Measurements from ENCODE around the gene ZNF613.
"Not testable (repeated sequence)": the region's sequence is repeated elsewhere in the genome, so short reads cannot be mapped to it uniquely, and the experiment has no call there.

The ZNF613 gene

GRCh38 chr19:51905206-51905605, 22.1 kb upstream of the ZNF613 start:
- Histone ChIP-seq H3K4me2 (ENCODE audit: low read length) (peak overlapping the region; percentile 36), H3K9me2 (replicated peaks; ENCODE audit: control insufficient read depth, low read length) (no peaks in the 10 kb centered on the region), H4K20me1 (ENCODE audit: control insufficient read depth, insufficient read depth, low read depth, low read length) (no peaks in the 10 kb centered on the region), H3K4me1 (ENCODE audit: control insufficient read depth, low read length) (0 out of 2 replicates have a peak, but pooled peaks cover 3% of the 10 kb centered on the region), H3K27me3 (ENCODE audit: control insufficient read depth, low read length) (no peaks in the 10 kb centered on the region), H3K36me3 (ENCODE audit: control insufficient read depth, low read length) (no peaks in the 10 kb centered on the region), H3K4me3 (ENCODE audit: low read length) (peak overlapping the region; percentile 61), H3K9me3 (ENCODE audit: control insufficient read depth, insufficient read depth, low read length) (peaks cover 25% of the 10 kb centered on the region), H3K27ac (ENCODE audit: low read depth, low read length) (no peak overlapping the region), H3F3A (ENCODE audit: control insufficient read depth, insufficient read depth) (no peaks in the 10 kb centered on the region), H3K79me2 (ENCODE audit: control insufficient read depth, low read length) (no peaks in the 10 kb centered on the region)
- TF ChIP-seq EZH2phosphoT487 (IDR thresholded peaks at IDR 0.05; ENCODE audit: borderline replicate concordance, low read length) (no peak), CTCF (IDR thresholded peaks at IDR 0.05; ENCODE audit: low read depth, low read length, poor library complexity, severe bottlenecking) (no peak)

GRCh38 chr19:51905639-51906038, 21.6 kb upstream of the ZNF613 start:
- not testable (repeated sequence) for H3K9me2 ChIP-seq (replicated peaks; ENCODE audit: control insufficient read depth, low read length); H3K4me3 ChIP-seq (ENCODE audit: low read length); H4K20me1 ChIP-seq (ENCODE audit: control insufficient read depth, insufficient read depth, low read depth, low read length); H3K27me3 ChIP-seq (ENCODE audit: control insufficient read depth, low read length); H3K4me1 ChIP-seq (ENCODE audit: control insufficient read depth, low read length); H3K79me2 ChIP-seq (ENCODE audit: control insufficient read depth, low read length); H3F3A ChIP-seq (ENCODE audit: control insufficient read depth, insufficient read depth); H3K4me2 ChIP-seq (ENCODE audit: low read length); H3K27ac ChIP-seq (ENCODE audit: low read depth, low read length); H3K36me3 ChIP-seq (ENCODE audit: control insufficient read depth, low read length)
- H3K9me3 ChIP-seq (ENCODE audit: control insufficient read depth, insufficient read depth, low read length) = peaks cover 22% of the 10 kb centered on the region

- H3K4me3 ChIP-seq (ENCODE audit: low read length); H3K27me3 ChIP-seq (ENCODE audit: control insufficient read depth, low read length); H3K36me3 ChIP-seq (ENCODE audit: control insufficient read depth, low read length); H3K4me1 ChIP-seq (ENCODE audit: control insufficient read depth, low read length); H3K79me2 ChIP-seq (ENCODE audit: control insufficient read depth, low read length); H3K9me2 ChIP-seq (replicated peaks; ENCODE audit: control insufficient read depth, low read length); H3F3A ChIP-seq (ENCODE audit: control insufficient read depth, insufficient read depth); H3K4me2 ChIP-seq (ENCODE audit: low read length); H3K27ac ChIP-seq (ENCODE audit: low read depth, low read length); H4K20me1 ChIP-seq (ENCODE audit: control insufficient read depth, insufficient read depth, low read depth, low read length): not testable (repeated sequence)
- peaks cover 22% of the 10 kb centered on the region for H3K9me3 ChIP-seq (ENCODE audit: control insufficient read depth, insufficient read depth, low read length)
Measured at GRCh38 chr19:51906108-51906507, 21.2 kb upstream of the ZNF613 start.

GRCh38 chr19:51907981-51908380, 19.3 kb upstream of the ZNF613 start:
- H3K4me2 ChIP-seq (ENCODE audit: low read length); H3K27ac ChIP-seq (ENCODE audit: low read depth, low read length); H3K79me2 ChIP-seq (ENCODE audit: control insufficient read depth, low read length); H3F3A ChIP-seq (ENCODE audit: control insufficient read depth, insufficient read depth); H3K9me2 ChIP-seq (replicated peaks; ENCODE audit: control insufficient read depth, low read length); H3K27me3 ChIP-seq (ENCODE audit: control insufficient read depth, low read length); H3K36me3 ChIP-seq (ENCODE audit: control insufficient read depth, low read length); H3K4me1 ChIP-seq (ENCODE audit: control insufficient read depth, low read length); H3K4me3 ChIP-seq (ENCODE audit: low read length); H4K20me1 ChIP-seq (ENCODE audit: control insufficient read depth, insufficient read depth, low read depth, low read length): not testable (repeated sequence)
- peaks cover 20% of the 10 kb centered on the region for H3K9me3 ChIP-seq (ENCODE audit: control insufficient read depth, insufficient read depth, low read length)

GRCh38 chr19:51915324-51915867, 11.9 kb upstream of the ZNF613 start:
- Histone ChIP-seq H3K4me3 (ENCODE audit: low read length) (no peak overlapping the region), H3K27ac (ENCODE audit: low read depth, low read length) (no peak overlapping the region), H3K36me3 (ENCODE audit: control insufficient read depth, low read length) (no peaks in the 10 kb centered on the region), H3K9me3 (ENCODE audit: control insufficient read depth, insufficient read depth, low read length) (peaks cover 39% of the 10 kb centered on the region), H3K27me3 (ENCODE audit: control insufficient read depth, low read length) (no peaks in the 10 kb centered on the region), H3K4me2 (ENCODE audit: low read length) (no peak overlapping the region), H3F3A (ENCODE audit: control insufficient read depth, insufficient read depth) (no peaks in the 10 kb centered on the region), H3K9me2 (replicated peaks; ENCODE audit: control insufficient read depth, low read length) (no peaks in the 10 kb centered on the region), H4K20me1 (ENCODE audit: control insufficient read depth, insufficient read depth, low read depth, low read length) (no peaks in the 10 kb centered on the region), H3K4me1 (ENCODE audit: control insufficient read depth, low read length) (peaks cover 6% of the 10 kb centered on the region), H3K79me2 (ENCODE audit: control insufficient read depth, low read length) (no peaks in the 10 kb centered on the region)
- TF ChIP-seq CTCF (IDR thresholded peaks at IDR 0.05; ENCODE audit: low read depth, low read length, poor library complexity, severe bottlenecking) = no peak
- TF ChIP-seq EZH2phosphoT487 (IDR thresholded peaks at IDR 0.05; ENCODE audit: borderline replicate concordance, low read length) = no peak

Data from DOHH2 (cell line).